ES-I3 (cell line): ENCODE measurements around the gene FGR.
"Not testable (repeated sequence)": the region's sequence is repeated elsewhere in the genome, so short reads cannot be mapped to it uniquely, and the experiment has no call there.

ENCODE experiments used
- H3K36me3 ChIP-seq: 2 replicates; pipeline ENCODE4 v1.6.1; 2013; ENCODE audit warnings: mild to moderate bottlenecking, low read length, control low read depth, moderate library complexity; ENCODE audit not compliant: insufficient read depth
- H3K4me1 ChIP-seq: 2 replicates; pipeline ENCODE4 v1.6.1; 2013; ENCODE audit warnings: mild to moderate bottlenecking, control low read depth, low read length; ENCODE audit not compliant: insufficient read depth
- H3K9ac ChIP-seq: 2 replicates; pipeline ENCODE4 v1.6.1; 2013; ENCODE audit warnings: low read depth, mild to moderate bottlenecking, low read length, moderate library complexity
- H3K9me3 ChIP-seq: 2 replicates; pipeline ENCODE4 v1.6.1; 2013; ENCODE audit warnings: mild to moderate bottlenecking, low read length, moderate library complexity; ENCODE audit not compliant: control insufficient read depth, insufficient read depth

Gene FGR

DNA sequence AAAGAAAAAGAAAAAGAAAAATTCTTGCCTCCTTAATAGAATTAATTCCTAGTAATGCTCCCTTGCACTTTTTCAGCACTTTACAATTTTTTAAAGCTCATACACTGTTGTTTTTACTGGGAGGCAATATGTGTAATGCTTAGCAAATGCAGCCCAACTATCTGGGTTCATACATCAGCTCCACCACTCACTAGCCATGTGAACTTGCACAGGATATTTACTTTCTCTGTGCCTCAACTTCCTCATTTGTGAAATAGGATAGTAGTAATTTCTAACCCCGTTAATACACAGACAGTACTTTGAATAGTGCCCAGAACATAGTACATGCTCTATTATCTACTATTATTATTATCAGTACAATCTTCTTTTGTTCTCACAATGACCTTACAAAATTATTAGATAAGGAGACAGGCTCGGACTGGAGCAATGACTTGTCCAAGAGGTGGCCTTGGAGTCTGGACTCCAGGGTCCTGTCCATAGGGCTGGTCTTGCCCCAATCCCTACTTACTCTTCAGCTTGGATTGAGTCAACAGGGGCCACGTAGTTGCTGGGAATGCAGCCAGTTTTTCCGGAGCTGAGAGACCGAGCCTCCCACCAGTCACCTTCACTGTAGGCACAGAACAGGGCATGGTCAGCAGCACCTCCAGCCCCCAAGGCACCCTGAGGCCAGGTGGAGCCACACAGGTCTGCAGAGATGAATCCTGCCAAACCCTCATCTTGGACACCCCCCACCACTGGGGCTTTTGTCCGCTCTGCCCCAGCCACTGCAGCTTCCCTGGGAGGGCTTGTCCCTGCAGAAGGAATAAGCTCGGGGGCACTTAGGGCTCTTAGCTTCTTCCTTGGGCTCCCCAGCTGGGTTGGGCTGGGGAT, 13.7 kb downstream of the FGR start:
- Histone ChIP-seq H3K9ac (no peak overlapping the region), H3K4me1 (peaks cover 11% of the 10 kb centered on the region), H3K9me3 (no peaks in the 10 kb centered on the region), H3K36me3 (no peaks in the 10 kb centered on the region)

DNA sequence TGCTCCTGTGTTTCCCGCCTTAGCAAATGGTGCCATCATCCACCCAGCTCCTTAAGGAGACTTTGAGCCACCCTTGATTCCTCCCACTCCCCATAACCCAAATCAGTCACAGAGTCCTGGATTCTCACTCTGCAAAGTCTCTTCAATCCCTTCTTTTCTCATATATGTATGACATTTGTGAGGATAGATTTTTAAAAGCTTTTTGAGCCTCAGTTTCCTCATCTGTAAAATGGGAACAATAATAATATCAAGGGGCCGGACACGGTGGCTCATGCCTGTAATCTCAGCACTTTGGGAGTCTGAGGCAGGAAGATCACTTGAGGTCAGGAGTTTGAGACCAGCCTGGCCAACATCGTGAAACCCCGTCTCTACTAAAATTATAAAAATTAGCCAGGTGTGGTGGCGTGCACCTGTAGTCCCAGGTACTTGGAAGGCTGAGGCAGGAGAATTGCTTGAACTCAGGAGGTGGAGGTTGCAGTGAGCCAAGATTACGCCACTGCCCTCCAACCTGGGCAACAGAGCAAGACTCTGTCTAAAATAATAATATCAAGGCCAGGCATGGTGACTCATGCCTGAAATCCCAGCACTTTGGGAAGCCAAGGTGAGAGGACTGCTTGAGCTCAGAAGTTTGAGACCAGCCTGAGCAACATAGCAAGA, 15.1 kb downstream of the FGR start:
- peaks cover 11% of the 10 kb centered on the region for H3K4me1 ChIP-seq
- H3K9ac ChIP-seq, H3K9me3 ChIP-seq, H3K36me3 ChIP-seq: not testable (repeated sequence)

DNA sequence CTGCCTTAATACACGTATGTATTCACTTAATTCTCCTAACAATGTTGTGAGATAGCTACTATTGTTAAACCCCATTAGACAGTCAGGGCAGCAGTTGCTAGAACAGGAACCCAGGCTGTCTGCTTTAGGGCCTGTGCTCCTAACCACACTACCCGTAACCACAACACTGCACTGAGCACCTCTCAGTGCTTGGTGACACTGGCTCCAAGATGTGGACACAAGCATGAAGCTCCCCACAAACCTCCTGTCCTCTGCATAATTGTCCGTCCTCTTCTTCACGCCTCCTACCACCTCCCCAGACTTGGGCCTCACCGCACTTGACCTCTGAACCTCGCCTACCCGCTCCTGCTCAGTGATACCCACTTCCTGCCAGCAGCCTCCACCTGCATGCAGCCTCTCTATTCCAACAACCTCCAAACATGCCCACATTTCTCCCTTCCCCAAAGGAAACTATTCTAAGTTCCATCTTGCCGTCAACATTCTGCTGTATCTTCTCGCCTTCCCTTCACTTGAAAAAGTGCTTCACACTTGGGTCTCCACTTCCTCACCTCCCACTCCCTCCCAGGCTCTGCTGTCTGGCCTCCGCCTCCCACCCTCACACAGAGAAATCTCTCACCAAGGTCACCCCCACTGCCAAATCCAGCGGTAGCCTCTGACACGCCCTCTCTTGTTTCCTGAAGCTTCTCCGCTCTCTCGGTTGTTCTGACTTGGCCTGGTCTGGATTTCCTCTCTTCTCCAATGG, 16.5 kb downstream of the FGR start:
- Histone ChIP-seq H3K9ac (no peak overlapping the region), H3K4me1 (peaks cover 11% of the 10 kb centered on the region), H3K9me3 (no peaks in the 10 kb centered on the region), H3K36me3 (no peaks in the 10 kb centered on the region)

DNA sequence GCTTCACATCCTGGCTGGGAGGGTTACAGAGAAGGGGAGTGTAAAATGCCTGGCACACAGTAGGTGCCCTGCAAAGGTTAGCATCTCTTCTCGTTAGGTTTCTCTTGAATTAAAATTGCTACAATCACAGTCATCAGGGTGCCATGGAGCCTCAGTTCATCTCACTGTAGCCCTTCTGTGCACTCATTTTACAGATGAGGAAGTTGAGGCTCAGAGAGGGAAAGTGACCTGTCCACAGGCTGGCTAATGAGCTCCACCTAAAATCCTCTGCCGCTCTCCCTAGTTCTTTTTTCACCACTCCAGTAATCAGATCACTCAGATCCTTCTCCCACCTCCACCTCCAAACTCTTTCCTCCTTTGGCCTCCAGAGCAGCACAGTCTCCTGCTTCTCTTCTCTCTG, 17.6 kb downstream of the FGR start:
- H3K9ac ChIP-seq = no peak overlapping the region
- peaks cover 4% of the 10 kb centered on the region for H3K4me1 ChIP-seq
- no peaks in the 10 kb centered on the region for H3K36me3 ChIP-seq
- H3K9me3 ChIP-seq = no peaks in the 10 kb centered on the region

DNA sequence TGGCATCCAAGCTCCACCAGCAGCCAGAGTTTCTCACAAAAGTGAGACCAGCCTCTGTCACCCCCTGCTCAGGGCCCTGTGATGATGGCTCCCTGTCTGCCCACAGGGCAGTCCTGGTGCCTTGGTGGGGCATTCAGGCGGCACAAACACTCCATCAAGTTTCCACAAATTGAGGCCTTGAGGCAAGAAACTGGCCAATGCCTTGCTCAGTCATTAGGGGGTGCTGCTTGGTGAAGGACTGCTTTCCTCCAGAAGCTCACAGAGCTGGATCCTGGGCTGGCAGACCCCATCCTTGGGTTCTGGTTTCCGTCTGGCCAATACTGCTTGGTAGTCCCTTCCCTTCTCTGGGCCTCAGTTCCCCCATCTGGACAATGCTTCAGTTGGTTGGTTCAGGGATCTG, 18.5 kb downstream of the FGR start:
- Histone ChIP-seq H3K4me1 (peaks cover 4% of the 10 kb centered on the region), H3K36me3 (no peaks in the 10 kb centered on the region), H3K9ac (no peak overlapping the region), H3K9me3 (no peaks in the 10 kb centered on the region)

DNA sequence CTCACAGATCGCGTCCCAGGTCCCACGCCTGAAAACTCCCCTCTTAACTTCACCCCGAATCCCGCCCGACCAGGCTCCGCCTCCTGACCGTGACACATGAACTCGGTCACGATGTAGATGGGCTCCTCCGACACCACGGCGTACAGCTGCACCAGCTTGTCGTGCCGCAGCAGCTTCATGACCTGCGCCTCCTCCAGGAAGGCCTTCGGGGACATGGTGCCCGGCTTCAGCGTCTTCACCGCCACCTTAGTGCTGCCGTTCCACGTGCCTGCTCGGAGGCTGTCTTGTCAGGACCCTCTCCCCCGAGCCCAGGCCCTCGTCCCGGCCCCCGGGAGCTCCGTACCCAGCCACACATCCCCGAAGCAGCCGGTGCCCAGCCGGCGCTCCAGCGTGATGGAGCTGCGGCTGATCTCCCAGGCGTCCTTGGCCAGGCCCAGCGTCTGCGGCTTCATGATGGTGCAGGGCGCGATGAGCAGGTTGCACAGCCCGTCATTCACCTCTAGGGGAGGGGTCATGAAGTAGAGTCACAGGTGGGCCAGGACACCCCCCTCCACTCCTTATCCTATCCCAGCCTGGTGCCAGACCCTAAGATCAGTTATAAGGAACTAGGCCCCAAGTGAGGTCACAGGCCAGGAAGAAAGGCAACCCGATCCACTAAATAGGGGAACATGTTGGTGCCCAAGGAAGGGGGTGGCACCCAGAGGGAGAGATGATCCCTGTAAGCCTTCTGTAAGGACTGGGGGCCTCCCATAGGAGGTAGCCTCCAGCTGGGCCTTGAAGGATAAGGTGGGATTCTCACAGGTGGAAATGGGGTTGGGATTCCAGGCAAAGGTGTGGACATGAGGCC, 19.4 kb downstream of the FGR start:
- Histone ChIP-seq H3K9ac (peak overlapping the region; percentile 54; the same call in 1 of the 2 replicates), H3K9me3 (no peaks in the 10 kb centered on the region), H3K36me3 (no peaks in the 10 kb centered on the region), H3K4me1 (peaks cover 4% of the 10 kb centered on the region; the same call in 1 of the 2 replicates)

DNA sequence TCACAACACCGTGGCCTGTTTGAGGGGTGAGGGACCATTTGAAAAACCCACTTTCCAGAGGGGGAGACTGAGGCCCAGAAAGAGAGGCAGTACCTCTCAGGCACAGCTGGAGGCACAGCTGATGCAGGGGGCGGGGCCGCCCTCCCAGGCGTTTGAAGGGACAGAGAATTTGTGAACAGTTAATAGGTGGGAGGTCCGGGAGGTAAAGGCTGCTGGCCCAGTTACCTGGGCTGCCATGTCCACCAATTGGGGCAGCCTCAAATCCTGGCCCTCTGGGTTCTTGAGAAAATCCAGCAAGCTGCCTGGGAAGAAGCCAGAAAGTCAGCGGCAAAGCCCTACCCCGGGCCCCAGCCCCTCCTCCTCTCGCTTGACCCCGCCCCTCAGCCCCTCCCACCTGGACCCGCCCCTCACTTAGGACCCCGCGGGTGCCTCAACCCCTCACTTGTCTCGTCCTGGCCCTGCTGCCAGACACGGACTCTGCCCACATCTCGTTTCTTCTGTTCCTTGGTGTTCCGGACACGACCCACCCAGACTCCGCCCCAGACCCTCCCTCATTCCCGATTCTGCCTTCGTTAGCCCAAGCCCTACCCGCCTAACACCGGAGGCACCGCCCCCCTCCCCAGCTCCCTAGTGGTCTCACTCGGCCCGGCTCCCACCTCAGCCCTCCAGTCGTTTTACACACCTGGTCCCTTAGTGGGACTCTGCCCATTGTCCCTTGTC, 20.2 kb downstream of the FGR start:
- Histone ChIP-seq H3K9ac (peak overlapping the region; percentile 54; the same call in 1 of the 2 replicates), H3K4me1 (peaks cover 4% of the 10 kb centered on the region; the same call in 1 of the 2 replicates), H3K36me3 (no peaks in the 10 kb centered on the region), H3K9me3 (no peaks in the 10 kb centered on the region)

DNA sequence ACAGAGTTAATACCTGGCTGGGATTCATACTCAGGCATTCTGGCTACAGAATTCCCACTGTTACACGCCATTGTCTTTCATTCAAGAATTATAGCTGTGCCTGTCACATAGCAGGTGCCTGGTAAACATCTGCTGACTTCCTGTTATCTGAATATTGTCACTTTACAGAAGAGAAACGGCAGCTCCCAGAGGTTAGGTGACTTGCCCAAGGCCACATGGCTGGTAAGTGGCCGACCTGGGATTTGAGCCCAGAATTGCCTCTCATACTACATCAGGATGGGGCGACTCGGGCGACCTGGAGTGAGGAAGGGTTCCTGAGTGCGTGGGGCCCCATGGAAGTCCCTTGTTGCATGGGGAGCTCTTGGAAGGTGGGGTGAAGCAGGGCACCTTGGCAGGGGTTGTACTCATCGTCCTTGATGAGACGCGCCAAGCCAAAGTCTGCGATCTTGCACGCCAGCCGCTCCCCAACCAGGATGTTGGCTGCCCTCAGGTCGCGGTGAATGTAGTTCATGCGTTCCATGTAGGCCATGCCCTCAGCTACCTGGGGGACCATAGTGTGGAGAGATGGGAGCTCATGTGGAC, 20.9 kb downstream of the FGR start:
- no peaks in the 10 kb centered on the region for H3K36me3 ChIP-seq
- H3K9me3 ChIP-seq = no peaks in the 10 kb centered on the region
- peaks cover 4% of the 10 kb centered on the region; the same call in 1 of the 2 replicates for H3K4me1 ChIP-seq
- no peak overlapping the region for H3K9ac ChIP-seq

DNA sequence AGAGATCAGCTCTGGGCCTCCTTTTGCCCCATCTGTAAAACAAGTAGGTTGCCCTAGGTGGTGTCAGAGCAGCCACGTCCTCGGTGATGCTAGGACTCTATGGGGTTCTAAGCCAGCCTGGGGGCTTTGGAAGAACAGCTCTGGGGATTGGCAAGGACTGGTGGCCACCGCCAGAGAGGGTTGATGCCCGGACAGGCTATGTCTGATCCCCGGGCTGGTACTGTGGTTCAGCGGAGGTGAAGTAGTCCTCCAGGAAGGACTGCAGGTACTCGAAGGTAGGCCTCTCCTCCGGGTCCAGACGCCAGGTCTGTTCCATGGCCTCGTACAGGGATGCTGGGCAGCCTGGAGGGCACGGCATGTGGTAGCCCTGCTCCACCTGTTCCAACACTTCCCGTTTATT, 22.3 kb downstream of the FGR start:
- Histone ChIP-seq H3K36me3 (no peaks in the 10 kb centered on the region), H3K9ac (no peak overlapping the region), H3K9me3 (no peaks in the 10 kb centered on the region), H3K4me1 (peaks cover 4% of the 10 kb centered on the region)

DNA sequence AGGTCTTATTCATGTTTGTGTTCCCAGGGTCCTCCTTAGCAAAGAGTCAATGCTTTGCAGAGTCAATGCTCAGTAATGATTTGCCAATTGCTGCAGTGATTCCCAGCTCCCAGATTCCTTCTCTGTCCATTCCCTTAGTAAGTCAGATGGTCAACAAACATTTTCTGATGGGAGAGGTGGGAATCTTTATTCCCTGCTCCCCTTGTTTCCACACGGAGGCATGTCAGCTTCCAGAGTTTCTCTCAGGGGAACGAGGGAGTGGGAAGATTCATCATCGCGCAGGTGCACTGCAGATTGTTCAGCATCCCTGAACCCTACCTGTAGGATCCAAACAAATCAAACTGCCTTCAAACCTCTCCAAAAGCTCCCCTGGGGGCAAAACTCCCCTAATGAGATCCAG, 23.5 kb downstream of the FGR start:
- Histone ChIP-seq H3K9me3 (no peaks in the 10 kb centered on the region), H3K36me3 (no peaks in the 10 kb centered on the region), H3K9ac (no peak overlapping the region), H3K4me1 (peaks cover 13% of the 10 kb centered on the region)

DNA sequence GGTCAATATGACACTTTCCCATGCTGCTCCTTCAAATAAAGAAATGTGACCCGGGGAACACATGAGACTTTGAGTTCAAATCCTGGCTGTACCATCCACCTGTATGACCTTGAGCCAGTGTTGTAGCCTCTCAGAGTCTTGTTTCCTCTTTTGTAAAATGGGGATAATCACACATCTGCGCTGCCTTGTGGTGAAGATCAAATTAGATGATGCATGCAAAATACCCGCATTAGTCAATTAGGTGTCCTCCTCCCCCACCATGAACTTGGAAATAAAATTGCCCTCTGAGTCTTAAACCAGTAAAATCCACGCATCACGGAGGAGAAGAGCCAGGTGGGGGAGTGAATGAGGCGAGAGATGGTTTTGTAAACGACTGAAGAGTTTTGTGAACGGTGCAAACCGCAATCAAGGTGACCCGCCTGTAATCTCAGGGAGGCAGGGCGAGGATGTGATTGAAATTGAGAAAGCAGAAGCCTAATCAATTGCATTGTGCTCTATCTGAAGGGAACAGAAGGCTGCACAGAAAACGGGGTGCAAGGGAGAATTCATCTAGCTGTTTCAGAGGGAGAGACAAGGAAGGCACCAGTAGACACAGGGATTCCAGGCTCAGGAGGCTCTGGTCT, 25.3 kb downstream of the FGR start:
- no peaks in the 10 kb centered on the region for H3K36me3 ChIP-seq
- no peak overlapping the region for H3K9ac ChIP-seq
- H3K9me3 ChIP-seq = no peaks in the 10 kb centered on the region
- peaks cover 27% of the 10 kb centered on the region for H3K4me1 ChIP-seq

DNA sequence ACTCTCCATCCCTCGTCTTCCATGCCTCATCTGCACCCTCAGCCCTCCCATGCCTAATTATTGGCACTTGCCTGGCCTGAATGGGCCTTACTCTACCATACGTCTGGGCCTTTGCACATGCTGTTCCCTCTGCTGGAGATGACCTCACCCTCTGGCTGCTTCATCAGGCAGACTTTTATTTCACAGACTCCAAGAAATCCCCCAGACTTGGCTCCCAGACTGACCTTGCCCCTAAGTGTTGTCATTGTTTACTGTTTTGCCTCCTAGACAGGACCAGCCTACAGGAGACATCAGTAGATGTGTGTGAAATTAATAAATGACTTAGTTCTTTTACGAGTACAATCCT, 25.8 kb downstream of the FGR start:
- Histone ChIP-seq H3K4me1 (peaks cover 27% of the 10 kb centered on the region), H3K9ac (no peak overlapping the region), H3K36me3 (no peaks in the 10 kb centered on the region)

DNA sequence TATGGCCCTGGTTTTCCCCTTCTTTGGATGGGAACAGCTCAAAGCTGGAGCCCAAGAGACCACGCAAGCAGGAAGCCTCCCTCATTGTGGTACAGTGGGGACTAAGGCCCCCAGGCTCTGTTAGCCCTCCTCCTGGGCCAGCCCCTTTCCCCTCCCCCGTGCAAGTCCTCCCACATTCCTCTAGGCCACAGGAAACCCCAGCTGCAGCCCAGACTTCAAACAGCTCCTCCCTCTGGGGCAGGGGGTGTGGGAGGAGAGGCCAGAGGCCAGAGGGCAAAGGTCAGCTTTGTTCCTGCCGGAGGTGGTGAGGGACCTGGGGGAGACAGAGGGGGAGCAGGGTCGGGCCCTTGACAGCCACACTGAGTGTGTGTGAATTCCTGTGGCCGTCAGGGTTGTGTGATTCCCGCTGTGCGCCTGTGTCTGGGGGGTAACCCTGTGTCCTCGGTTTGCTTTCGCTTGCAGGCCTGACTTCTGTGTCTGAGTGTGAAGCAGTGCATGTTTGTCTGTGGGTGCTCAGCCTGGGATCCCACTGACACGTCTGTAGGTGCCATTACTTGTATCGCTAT, 27.7 kb downstream of the FGR start:
- Histone ChIP-seq H3K36me3 (no peaks in the 10 kb centered on the region), H3K9me3 (no peaks in the 10 kb centered on the region), H3K4me1 (peaks cover 27% of the 10 kb centered on the region), H3K9ac (peak overlapping the region; percentile 3; the same call in 1 of the 2 replicates)

More for the DNA sequence above, 25.8 kb downstream of the FGR start:
- H3K9me3 ChIP-seq = no peaks in the 10 kb centered on the region
